H9 (cell line): ENCODE data around the gene CRAMP1. TPM values are rescaled to one million over a fixed set of nuclear protein-coding genes. Genes with fewer than 3 reads are reported as not detected.

Source experiments
- DNase-seq: peaks from one replicate; pipeline ENCODE4 v3.0.0-alpha.2; 2017
- H2AFZ ChIP-seq: one replicate; pipeline ENCODE4 v1.6.1; 2013; ENCODE audit warnings: mild to moderate bottlenecking, low read length, control low read depth, moderate library complexity
- H2AK5ac ChIP-seq: 2 replicates; pipeline ENCODE4 v1.6.1; 2013; ENCODE audit warnings: low read length, control low read depth, mixed read lengths; ENCODE audit not compliant: insufficient read length
- H2BK120ac ChIP-seq: one replicate; pipeline ENCODE4 v1.6.1; 2013; ENCODE audit warnings: low read depth, mild to moderate bottlenecking, low read length, control low read depth, inconsistent platforms; ENCODE audit not compliant: poor library complexity, severe bottlenecking
- H2BK12ac ChIP-seq: 2 replicates; pipeline ENCODE4 v1.6.1; 2013; ENCODE audit warnings: low read length, control low read depth, mixed read lengths, low read depth; ENCODE audit not compliant: insufficient read length
- H2BK15ac ChIP-seq: 2 replicates; pipeline ENCODE4 v1.6.1; 2013; ENCODE audit warnings: low read depth, low read length, control low read depth
- H2BK20ac ChIP-seq: one replicate; pipeline ENCODE4 v1.6.1; 2013; ENCODE audit warnings: low read depth, mild to moderate bottlenecking, low read length, control low read depth, inconsistent platforms; ENCODE audit not compliant: poor library complexity, severe bottlenecking
- H2BK5ac ChIP-seq: 2 replicates; pipeline ENCODE4 v1.6.1; 2013; ENCODE audit warnings: low read length, control low read depth, mixed read lengths; ENCODE audit not compliant: insufficient read length
- H3K14ac ChIP-seq: 2 replicates; pipeline ENCODE4 v1.6.1; 2013; ENCODE audit warnings: low read length, control low read depth; ENCODE audit not compliant: insufficient read depth
- H3K18ac ChIP-seq: 2 replicates; pipeline ENCODE4 v1.6.1; 2013; ENCODE audit warnings: low read depth, mild to moderate bottlenecking, mixed read lengths, low read length, control low read depth; ENCODE audit not compliant: insufficient read length
- H3K23ac ChIP-seq: 2 replicates; pipeline ENCODE4 v1.6.1; 2013; ENCODE audit warnings: low read length, control low read depth, mixed read lengths, low read depth; ENCODE audit not compliant: insufficient read length
- H3K23me2 ChIP-seq: 2 replicates; pipeline ENCODE4 v1.6.1; 2013; ENCODE audit warnings: low read depth, mild to moderate bottlenecking, mixed read lengths, low read length, control low read depth; ENCODE audit not compliant: insufficient read length, poor library complexity, severe bottlenecking
- H3K27ac ChIP-seq: 2 replicates; pipeline ENCODE4 v1.5.1; 2013; ENCODE audit warnings: low read length, control low read depth, mixed read lengths, low read depth; ENCODE audit not compliant: insufficient read length
- H3K27me3 ChIP-seq: 2 replicates; pipeline ENCODE4 v1.6.1; 2013; ENCODE audit warnings: low read length, control low read depth, inconsistent platforms; ENCODE audit not compliant: insufficient read depth
- H3K4ac ChIP-seq: 2 replicates; pipeline ENCODE4 v1.6.1; 2013; ENCODE audit warnings: low read depth, mild to moderate bottlenecking, control low read depth, inconsistent platforms, low read length, moderate library complexity
- H3K4me1 ChIP-seq: 2 replicates; pipeline ENCODE4 v1.6.1; 2013; ENCODE audit warnings: low read length, control low read depth, inconsistent platforms; ENCODE audit not compliant: insufficient read depth
- H3K4me2 ChIP-seq: 2 replicates; pipeline ENCODE4 v1.6.1; 2013; ENCODE audit warnings: low read length, control low read depth, mixed read lengths; ENCODE audit not compliant: insufficient read length, insufficient read depth
- H3K56ac ChIP-seq: 2 replicates; pipeline ENCODE4 v1.6.1; 2013; ENCODE audit warnings: low read depth, mild to moderate bottlenecking, mixed read lengths, low read length, control low read depth; ENCODE audit not compliant: insufficient read length
- H3K79me1 ChIP-seq: 2 replicates; pipeline ENCODE4 v1.6.1; 2013; ENCODE audit warnings: low read depth, mild to moderate bottlenecking, moderate library complexity, low read length, control low read depth, inconsistent platforms; ENCODE audit not compliant: insufficient read depth, poor library complexity, severe bottlenecking
- H3K79me2 ChIP-seq: 2 replicates; pipeline ENCODE4 v1.6.1; 2013; ENCODE audit warnings: low read length, control low read depth, inconsistent platforms; ENCODE audit not compliant: insufficient read depth
- H3K9ac ChIP-seq: 2 replicates; pipeline ENCODE4 v1.6.1; 2013; ENCODE audit warnings: low read length, control low read depth, mixed read lengths; ENCODE audit not compliant: insufficient read length; ENCODE audit errors: extremely low read depth
- H3K9me3 ChIP-seq: one replicate; pipeline ENCODE4 v1.6.1; 2013; ENCODE audit warnings: low read depth, low read length, inconsistent platforms; ENCODE audit not compliant: control insufficient read depth
- H3T11ph ChIP-seq: one replicate; pipeline ENCODE4 v1.6.1; 2013; ENCODE audit warnings: mild to moderate bottlenecking, low read length, control low read depth, inconsistent platforms
- H4K20me1 ChIP-seq: one replicate; pipeline ENCODE4 v1.6.1; 2013; ENCODE audit not compliant: control insufficient read depth, insufficient read length, insufficient read depth
- H4K5ac ChIP-seq: 2 replicates; pipeline ENCODE4 v1.6.1; 2013; ENCODE audit warnings: low read depth, mild to moderate bottlenecking, mixed read lengths, low read length, control low read depth; ENCODE audit not compliant: insufficient read length
- H4K8ac ChIP-seq: replicated peaks from 2 replicates; pipeline ENCODE4 v1.6.1; 2013; ENCODE audit warnings: low read length, control low read depth, mixed read lengths, low read depth; ENCODE audit not compliant: insufficient read length
- H4K91ac ChIP-seq: 2 replicates; pipeline ENCODE4 v1.6.1; 2013; ENCODE audit warnings: low read depth, mild to moderate bottlenecking, moderate library complexity, mixed read lengths, low read length, control low read depth; ENCODE audit not compliant: insufficient read length
- H3K27ac Mint-ChIP-seq, 3 experiments: 2 replicates in 2 of 3; 3 replicates in 1 of 3; pipeline ENCODE4 v1.8.0; 2020 to 2021; ENCODE audit warnings: mixed read lengths in 3 of 3, mild to moderate bottlenecking in 1 of 3, moderate library complexity in 1 of 3
- H3K27me3 Mint-ChIP-seq: 2 replicates; pipeline ENCODE4 v1.8.0; 2021; ENCODE audit warnings: low read depth, mild to moderate bottlenecking, moderate library complexity, mixed read lengths
- H3K36me3 Mint-ChIP-seq, 3 experiments: 2 replicates in 2 of 3; 3 replicates in 1 of 3; pipeline ENCODE4 v1.8.0; 2020 to 2021; ENCODE audit warnings: low read depth in 3 of 3, mixed read lengths in 3 of 3; ENCODE audit not compliant: insufficient read depth in 1 of 3
- H3K4me1 Mint-ChIP-seq, 2 experiments: 2 replicates each; pipeline ENCODE4 v1.8.0; 2020; ENCODE audit warnings: mixed read lengths in 2 of 2
- H3K4me3 Mint-ChIP-seq, 2 experiments: 2 replicates in 1 of 2; 3 replicates in 1 of 2; pipeline ENCODE4 v1.8.0; 2020 to 2021; ENCODE audit warnings: mild to moderate bottlenecking in 2 of 2, mixed read lengths in 2 of 2, moderate library complexity in 1 of 2
- H3K9me3 Mint-ChIP-seq, 2 experiments: 2 replicates in 1 of 2; 3 replicates in 1 of 2; pipeline ENCODE4 v1.8.0; 2020; ENCODE audit warnings: mild to moderate bottlenecking in 2 of 2, mixed read lengths in 2 of 2, moderate library complexity in 1 of 2
- CTCF ChIP-seq: fragments of 200-600 bp; sonication (generic); conservative IDR thresholded peaks from 3 replicates; pipeline ENCODE4 v1.8.0; 2021; ENCODE audit warnings: antibody characterized with exemption, mild to moderate bottlenecking
- total RNA-seq: library from RNA; stranded (reverse); gene quantifications from 2 replicates; pipeline ENCODE4 v1.2.1, GENCODE V29; 2021

The CRAMP1 gene
- total RNA-seq, 1 experiment from 2014 or later = 46.2 TPM

DNA sequence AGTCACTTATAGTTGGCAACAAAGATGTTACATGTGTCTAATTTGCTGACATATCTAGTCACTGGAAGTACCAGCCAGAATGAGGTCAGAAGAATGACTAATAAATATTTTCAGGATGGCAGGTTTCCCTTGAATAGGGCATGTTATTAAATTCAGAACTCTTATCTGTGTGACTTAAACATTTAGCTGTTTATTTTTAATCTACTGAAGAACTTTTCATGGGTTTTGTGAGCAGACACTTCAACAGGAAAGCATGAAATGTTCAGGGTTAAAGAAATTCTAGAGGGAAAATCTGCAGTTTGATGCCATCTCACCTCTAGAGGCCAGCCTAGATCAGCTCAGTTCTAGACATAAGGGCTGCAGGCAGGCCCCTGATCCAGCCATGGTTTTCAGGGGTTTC is 79.1 kb downstream of the CRAMP1 start:
- peaks cover 39 to 93% (median 89%) of the 10 kb centered on the region in 3 experiments for H3K36me3 Mint-ChIP-seq
- H4K20me1 ChIP-seq = no peaks in the 10 kb centered on the region
- H3K27ac ChIP-seq = no peak overlapping the region

More for the DNA sequence above, 79.1 kb downstream of the CRAMP1 start:
- H3K9me3 Mint-ChIP-seq = no peaks in the 10 kb centered on the region
- no peak overlapping the region for H3K4ac ChIP-seq
- no peak overlapping the region for H4K5ac ChIP-seq
- H3K27ac Mint-ChIP-seq = peak overlapping the region in 1 of 3 experiments; percentile 40; a peak in 1 of 7 replicates
- H2BK20ac ChIP-seq = no peak overlapping the region
- no peaks in the 10 kb centered on the region; the same call in 1 of the 2 replicates for H3K27me3 ChIP-seq
- no peak overlapping the region for H2BK120ac ChIP-seq
- H3K56ac ChIP-seq = no peak overlapping the region
- H3K14ac ChIP-seq = no peak overlapping the region
- no peak overlapping the region for H4K8ac ChIP-seq
- H2BK5ac ChIP-seq = no peak overlapping the region
- no peaks in the 10 kb centered on the region; the same call in 1 of the 2 replicates for H3K4me1 ChIP-seq
- H3K9me3 ChIP-seq = no peaks in the 10 kb centered on the region
- no peak overlapping the region for H4K91ac ChIP-seq
- no peak overlapping the region for H2BK12ac ChIP-seq
- H3K4me1 Mint-ChIP-seq = no peaks in the 10 kb centered on the region
- no peak overlapping the region for H2AFZ ChIP-seq
- H2BK15ac ChIP-seq = no peak overlapping the region
- no peak for DNase-seq
- no peak overlapping the region for H3K4me3 Mint-ChIP-seq
- H3K79me1 ChIP-seq = peaks cover 3% of the 10 kb centered on the region
- no peak overlapping the region for H3K18ac ChIP-seq
- no peak overlapping the region for H3T11ph ChIP-seq
- no peak overlapping the region for H2AK5ac ChIP-seq
- H3K23ac ChIP-seq = no peak overlapping the region
- peaks cover 27% of the 10 kb centered on the region; the same call in 1 of the 2 replicates for H3K79me2 ChIP-seq
- no peaks in the 10 kb centered on the region for H3K27me3 Mint-ChIP-seq
- 0 out of 3 replicates have a peak, but pooled peaks have one; percentile 17 for TF ChIP-seq CTCF
- H3K9ac ChIP-seq = no peak overlapping the region
- H3K23me2 ChIP-seq = no peaks in the 10 kb centered on the region
- no peak overlapping the region for H3K4me2 ChIP-seq
